Activated B cell treated with CpG ODN at 0.5 μM for 24 hours (primary cell): ENCODE results near the gene SYNDIG1. TPM values are rescaled to one million over a fixed set of nuclear protein-coding genes. Genes with fewer than 3 reads are reported as not detected.

ENCODE experiments used
- ATAC-seq: fragments of 200-7000 bp; cut with Tn5 transposase; one replicate; pipeline ENCODE4 v1.10.0; 2021; ENCODE audit warnings: low read depth, mild to moderate bottlenecking, moderate library complexity
- CTCF ChIA-PET: fragments of 350-600 bp; sonication (Branson Sonifier 250); formaldehyde crosslinking; loops from one replicate; lab custom pipeline; 2021; ENCODE audit warnings: antibody characterized with exemption; lab: Charles Lee
- POLR2A ChIA-PET: fragments of 350-600 bp; sonication (Branson Sonifier 250); formaldehyde crosslinking; loops from one replicate; lab custom pipeline; 2021; ENCODE audit warnings: antibody characterized with exemption; lab: Charles Lee
- DNase-seq: peaks from one replicate; pipeline ENCODE4 v3.0.0; 2022
- H3K27ac Mint-ChIP-seq: one replicate; pipeline ENCODE4 v1.8.0; 2020; ENCODE audit warnings: mixed read lengths
- H3K27me3 Mint-ChIP-seq: one replicate; pipeline ENCODE4 v1.8.0; 2021; ENCODE audit warnings: mixed read lengths
- H3K36me3 Mint-ChIP-seq: one replicate; pipeline ENCODE4 v1.8.0; 2021; ENCODE audit warnings: low read depth, mixed read lengths
- H3K4me1 Mint-ChIP-seq: one replicate; pipeline ENCODE4 v1.8.0; 2021; ENCODE audit warnings: mixed read lengths
- H3K4me3 Mint-ChIP-seq: one replicate; pipeline ENCODE4 v1.8.0; 2020; ENCODE audit warnings: mild to moderate bottlenecking, mixed read lengths
- H3K9me3 Mint-ChIP-seq: one replicate; pipeline ENCODE4 v1.8.0; 2020; ENCODE audit warnings: mixed read lengths
- intact Hi-C: fragments of 100-400 bp; cut with micrococcal nuclease; formaldehyde crosslinking; loops from one replicate; pipeline ENCODE4 v1.15.1; 2024
- total RNA-seq: library from RNA; stranded (reverse); gene quantifications from 2 replicates; pipeline ENCODE4 v1.2.3, GENCODE V29; 2022
- TF ChIP-seq, protein P1 (sequence below): fragments of 200-600 bp; IDR thresholded peaks from one replicate; pipeline ENCODE4 v1.8.0; 2022; ENCODE audit warnings: antibody characterized with exemption, mild to moderate bottlenecking

Gene SYNDIG1
- total RNA-seq, 1 donor from 2014 or later: not detected

DNA sequence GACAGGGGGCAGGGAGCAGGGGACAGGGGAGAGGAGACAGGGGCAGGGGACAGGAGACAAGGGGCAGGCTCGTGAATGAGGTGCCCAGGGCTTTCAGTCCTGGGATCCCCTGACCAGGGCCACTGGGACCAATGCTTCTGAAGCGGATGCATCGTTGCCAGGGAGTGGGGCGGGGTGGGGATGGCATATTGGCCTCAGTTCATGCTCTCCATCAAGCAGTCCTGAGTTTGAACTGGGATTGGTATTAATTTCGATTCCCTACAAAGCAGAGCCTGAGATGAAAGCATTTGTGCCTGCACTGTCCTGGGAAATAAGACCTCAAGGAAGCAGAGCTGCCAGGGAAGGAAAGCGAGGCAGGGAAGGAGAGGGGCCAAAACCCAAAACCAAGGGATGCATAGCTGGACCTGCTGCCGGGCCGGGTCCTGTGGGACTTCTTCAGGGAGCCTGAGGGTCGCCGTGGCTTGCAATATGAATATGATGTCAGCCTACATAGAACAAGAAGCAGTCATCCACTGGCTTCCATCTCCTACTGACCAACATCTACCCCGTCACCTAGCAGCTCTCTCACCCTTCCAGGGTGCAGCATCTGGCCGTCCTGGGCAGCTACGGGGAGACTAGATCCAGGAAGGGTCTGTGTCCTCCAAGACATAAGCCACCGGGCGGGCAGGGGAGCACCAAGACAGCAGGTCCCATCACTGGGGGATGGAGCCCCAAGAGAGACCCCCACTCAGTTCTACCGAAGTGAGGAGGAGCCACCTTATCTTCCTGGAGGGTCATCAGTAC, 233.3 kb downstream of the SYNDIG1 start:
- Mint-ChIP-seq H3K27ac (no peak overlapping the region), H3K4me3 (no peak overlapping the region), H3K9me3 (no peaks in the 10 kb centered on the region), H3K27me3 (peaks cover 2% of the 10 kb centered on the region), H3K4me1 (no peaks in the 10 kb centered on the region), H3K36me3 (no peaks in the 10 kb centered on the region)
- POLR2A ChIA-PET: no interaction called here
- TF ChIP-seq, protein P1, sequence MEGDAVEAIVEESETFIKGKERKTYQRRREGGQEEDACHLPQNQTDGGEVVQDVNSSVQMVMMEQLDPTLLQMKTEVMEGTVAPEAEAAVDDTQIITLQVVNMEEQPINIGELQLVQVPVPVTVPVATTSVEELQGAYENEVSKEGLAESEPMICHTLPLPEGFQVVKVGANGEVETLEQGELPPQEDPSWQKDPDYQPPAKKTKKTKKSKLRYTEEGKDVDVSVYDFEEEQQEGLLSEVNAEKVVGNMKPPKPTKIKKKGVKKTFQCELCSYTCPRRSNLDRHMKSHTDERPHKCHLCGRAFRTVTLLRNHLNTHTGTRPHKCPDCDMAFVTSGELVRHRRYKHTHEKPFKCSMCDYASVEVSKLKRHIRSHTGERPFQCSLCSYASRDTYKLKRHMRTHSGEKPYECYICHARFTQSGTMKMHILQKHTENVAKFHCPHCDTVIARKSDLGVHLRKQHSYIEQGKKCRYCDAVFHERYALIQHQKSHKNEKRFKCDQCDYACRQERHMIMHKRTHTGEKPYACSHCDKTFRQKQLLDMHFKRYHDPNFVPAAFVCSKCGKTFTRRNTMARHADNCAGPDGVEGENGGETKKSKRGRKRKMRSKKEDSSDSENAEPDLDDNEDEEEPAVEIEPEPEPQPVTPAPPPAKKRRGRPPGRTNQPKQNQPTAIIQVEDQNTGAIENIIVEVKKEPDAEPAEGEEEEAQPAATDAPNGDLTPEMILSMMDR: no peak
- DNase-seq (no peak), ATAC-seq (no peak)
- intact Hi-C loops: loop anchor here (10.0 kb wide), 1 partner anchor 58 kb away; no protein-coding TSS in a partner anchor
- CTCF ChIA-PET: no interaction called here

DNA sequence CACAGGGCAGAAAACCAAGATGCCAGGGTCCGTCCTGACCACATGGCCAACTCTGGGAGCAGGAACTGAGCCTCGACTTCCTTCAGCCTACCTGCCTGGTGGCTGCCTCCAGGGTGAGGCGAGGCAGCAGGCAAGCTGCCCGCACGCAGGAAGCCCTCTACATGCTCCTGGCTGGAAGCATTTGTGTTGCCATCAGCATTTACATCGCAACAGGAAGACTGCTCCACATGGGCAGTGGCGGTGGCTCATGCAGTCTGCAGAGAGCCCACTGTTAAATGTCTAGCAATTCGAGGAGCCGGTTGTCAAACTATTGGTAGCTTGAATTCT, 233.8 kb downstream of the SYNDIG1 start:
- CTCF ChIA-PET: no interaction called here
- intact Hi-C loops: loop anchor here (10.0 kb wide), 1 partner anchor 58 kb away; no protein-coding TSS in a partner anchor
- Mint-ChIP-seq H3K9me3 (no peaks in the 10 kb centered on the region), H3K36me3 (no peaks in the 10 kb centered on the region), H3K27ac (no peak overlapping the region), H3K4me1 (no peaks in the 10 kb centered on the region), H3K4me3 (no peak overlapping the region), H3K27me3 (peaks cover 2% of the 10 kb centered on the region)
- DNase-seq (no peak), ATAC-seq (no peak)
- TF ChIP-seq, protein P1: no peak
- POLR2A ChIA-PET: no interaction called here

DNA sequence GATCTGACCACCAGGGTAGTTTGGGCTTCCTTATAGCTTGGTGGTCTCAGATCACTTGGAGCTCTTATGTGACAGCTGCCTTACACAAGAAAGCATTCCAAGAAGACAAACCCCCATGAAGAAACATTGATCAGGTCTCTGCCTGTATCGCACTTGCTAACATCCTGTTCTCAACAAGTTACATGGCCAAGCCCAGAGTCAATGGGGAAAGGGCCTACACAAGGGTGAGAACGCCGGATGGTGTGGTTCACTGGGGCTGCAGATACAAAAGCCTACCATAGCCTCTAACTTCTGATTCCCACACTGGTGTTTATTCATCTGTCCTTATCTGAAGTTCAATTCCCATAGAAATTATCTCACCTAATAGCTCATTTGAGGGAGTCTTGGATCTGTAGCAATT, 235.5 kb downstream of the SYNDIG1 start:
- TF ChIP-seq, protein P1: no peak
- Mint-ChIP-seq H3K27me3 (no peaks in the 10 kb centered on the region), H3K4me3 (no peak overlapping the region), H3K27ac (no peak overlapping the region), H3K4me1 (no peaks in the 10 kb centered on the region), H3K9me3 (no peaks in the 10 kb centered on the region), H3K36me3 (no peaks in the 10 kb centered on the region)
- no peak for ATAC-seq
- no peak for DNase-seq
- CTCF ChIA-PET: no interaction called here
- POLR2A ChIA-PET: no interaction called here
- intact Hi-C loops: loop anchor here (10.0 kb wide), 1 partner anchor 60 kb away; no protein-coding TSS in a partner anchor

DNA sequence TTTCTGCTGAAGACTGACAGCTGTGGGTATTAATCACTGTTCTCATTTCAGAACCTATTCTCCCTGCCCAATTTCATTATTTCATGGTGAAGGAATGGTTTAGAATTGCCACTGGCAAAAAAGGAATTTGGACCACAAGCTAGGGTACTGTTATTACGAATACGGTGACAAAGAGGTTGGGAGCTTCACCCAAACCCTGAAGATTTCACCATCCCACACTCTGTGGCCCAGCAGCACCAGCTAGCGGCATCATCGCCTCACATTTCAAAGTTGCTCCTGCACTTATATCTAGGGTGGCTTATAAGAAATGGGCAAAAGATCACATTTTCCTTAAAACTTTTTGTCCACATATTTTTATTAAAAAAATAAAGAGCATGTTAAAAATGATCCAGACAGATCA, 236.1 kb downstream of the SYNDIG1 start:
- POLR2A ChIA-PET: no interaction called here
- CTCF ChIA-PET: no interaction called here
- no peak for ATAC-seq
- DNase-seq: no peak
- no peaks in the 10 kb centered on the region for H3K4me1 Mint-ChIP-seq
- no peak overlapping the region for H3K4me3 Mint-ChIP-seq
- TF ChIP-seq, protein P1: no peak
- H3K27ac Mint-ChIP-seq: no peak overlapping the region
- no peaks in the 10 kb centered on the region for H3K27me3 Mint-ChIP-seq
- intact Hi-C loops: loop anchor here (10.0 kb wide), 1 partner anchor 61 kb away; no protein-coding TSS in a partner anchor
- H3K36me3 Mint-ChIP-seq: no peaks in the 10 kb centered on the region
- H3K9me3 Mint-ChIP-seq: no peaks in the 10 kb centered on the region

DNA sequence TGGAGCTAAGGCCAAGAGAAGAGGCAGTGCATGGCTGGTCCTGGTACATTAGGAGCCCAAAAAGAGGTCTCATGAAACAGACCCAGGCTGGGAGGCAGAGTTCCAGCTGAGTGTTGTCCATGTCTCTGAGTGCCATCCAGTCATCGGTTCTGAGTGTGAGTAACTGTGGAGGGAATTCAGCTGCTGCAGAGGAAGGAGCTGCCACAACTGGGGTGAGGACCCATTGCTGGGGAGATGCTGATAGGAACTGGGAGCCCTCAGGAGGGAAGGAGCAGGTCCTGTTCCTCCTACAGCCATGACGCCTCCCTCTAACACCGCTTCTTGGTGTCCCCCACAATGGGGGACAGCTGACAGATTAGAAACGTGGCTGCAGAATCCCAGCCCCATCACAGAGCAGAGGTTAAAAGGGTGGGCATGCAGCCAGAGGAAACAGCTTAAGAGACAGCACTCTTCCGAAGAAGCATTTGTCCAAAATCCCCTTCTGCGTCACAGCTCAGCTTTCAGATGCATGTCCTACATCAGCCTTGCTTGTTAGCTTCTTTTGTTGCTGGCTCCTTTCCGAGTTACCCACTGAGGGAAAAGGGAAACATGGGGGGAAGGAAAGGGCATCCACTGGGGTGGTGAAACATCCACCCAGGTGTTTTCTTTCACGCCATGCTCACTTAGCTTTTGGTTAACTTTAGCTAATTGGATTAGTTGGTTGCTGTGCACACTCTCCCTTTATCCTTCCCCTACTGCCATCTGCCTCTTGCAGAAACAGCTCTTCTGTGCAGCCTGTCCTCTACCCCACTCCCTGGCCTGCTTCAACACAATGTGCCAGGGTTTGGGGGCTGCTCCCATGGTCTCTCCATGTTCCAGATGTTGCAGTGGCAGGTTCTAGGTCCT, 239.2 kb downstream of the SYNDIG1 start:
- peaks cover 3% of the 10 kb centered on the region for H3K36me3 Mint-ChIP-seq
- ChIA-PET CTCF (no interaction called here), POLR2A (no interaction called here)
- intact Hi-C loops: loop anchor here (10.0 kb wide), 1 partner anchor 64 kb away; no protein-coding TSS in a partner anchor
- peaks cover 4% of the 10 kb centered on the region for H3K9me3 Mint-ChIP-seq
- DNase-seq (no peak), ATAC-seq (no peak)
- no peak overlapping the region for H3K4me3 Mint-ChIP-seq
- H3K27me3 Mint-ChIP-seq: peaks cover 3% of the 10 kb centered on the region
- H3K27ac Mint-ChIP-seq: no peak overlapping the region
- H3K4me1 Mint-ChIP-seq: no peaks in the 10 kb centered on the region
- TF ChIP-seq, protein P1: no peak
